Colon (tissue), 2 donors: ENCODE results near the gene CREBRF.
"Not testable (repeated sequence)": the region's sequence is repeated elsewhere in the genome, so short reads cannot be mapped to it uniquely, and the experiment has no call there.

Experiments used
- FAIRE-seq: peaks from 2 replicates; lab custom pipeline; 2012; peaks lifted over from hg19 to GRCh38; lab: Jason Lieb, UNC
- donor health status: control.
- donor health status: control.

The CREBRF gene

DNA sequence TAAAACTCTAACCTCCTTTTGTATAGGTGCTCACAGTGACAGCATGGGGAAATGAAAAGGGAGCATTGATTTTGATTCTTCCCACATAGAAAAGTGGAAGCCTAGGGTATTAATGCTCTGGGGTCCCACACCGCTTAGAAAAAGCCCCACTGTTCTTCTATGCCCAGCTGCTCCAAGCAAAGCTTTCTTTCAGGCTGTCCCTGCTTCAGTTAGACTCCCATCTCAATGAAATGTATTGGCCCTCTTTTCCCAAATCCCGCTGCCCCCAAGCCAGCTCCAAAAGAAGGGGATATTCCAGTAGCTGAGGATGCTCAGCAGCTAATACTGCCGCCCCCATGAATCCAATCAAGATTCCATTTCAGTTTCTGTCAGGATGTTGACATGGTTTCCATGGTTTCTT is 17.0 kb upstream of the CREBRF start:
- FAIRE-seq: no peak

DNA sequence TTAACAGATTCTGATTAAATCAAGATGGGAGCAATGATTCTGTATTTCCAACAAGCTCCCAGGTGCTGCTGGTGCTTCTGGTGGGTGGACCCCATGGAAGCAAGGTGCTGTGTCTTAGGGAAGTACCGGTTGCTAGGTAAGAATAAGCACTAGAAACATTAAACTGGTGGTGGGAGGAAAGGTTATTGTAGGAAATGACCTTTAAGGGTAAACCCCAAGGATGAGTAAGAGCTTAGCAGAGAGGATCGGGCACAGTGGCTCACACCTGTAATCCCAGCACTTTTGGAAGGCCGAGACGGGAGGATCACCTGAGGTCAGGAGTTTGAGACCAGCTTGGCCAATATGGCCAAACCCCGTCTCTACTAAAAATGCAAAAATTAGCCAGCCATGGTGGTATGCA is 16.2 kb upstream of the CREBRF start:
- FAIRE-seq: no peak

DNA sequence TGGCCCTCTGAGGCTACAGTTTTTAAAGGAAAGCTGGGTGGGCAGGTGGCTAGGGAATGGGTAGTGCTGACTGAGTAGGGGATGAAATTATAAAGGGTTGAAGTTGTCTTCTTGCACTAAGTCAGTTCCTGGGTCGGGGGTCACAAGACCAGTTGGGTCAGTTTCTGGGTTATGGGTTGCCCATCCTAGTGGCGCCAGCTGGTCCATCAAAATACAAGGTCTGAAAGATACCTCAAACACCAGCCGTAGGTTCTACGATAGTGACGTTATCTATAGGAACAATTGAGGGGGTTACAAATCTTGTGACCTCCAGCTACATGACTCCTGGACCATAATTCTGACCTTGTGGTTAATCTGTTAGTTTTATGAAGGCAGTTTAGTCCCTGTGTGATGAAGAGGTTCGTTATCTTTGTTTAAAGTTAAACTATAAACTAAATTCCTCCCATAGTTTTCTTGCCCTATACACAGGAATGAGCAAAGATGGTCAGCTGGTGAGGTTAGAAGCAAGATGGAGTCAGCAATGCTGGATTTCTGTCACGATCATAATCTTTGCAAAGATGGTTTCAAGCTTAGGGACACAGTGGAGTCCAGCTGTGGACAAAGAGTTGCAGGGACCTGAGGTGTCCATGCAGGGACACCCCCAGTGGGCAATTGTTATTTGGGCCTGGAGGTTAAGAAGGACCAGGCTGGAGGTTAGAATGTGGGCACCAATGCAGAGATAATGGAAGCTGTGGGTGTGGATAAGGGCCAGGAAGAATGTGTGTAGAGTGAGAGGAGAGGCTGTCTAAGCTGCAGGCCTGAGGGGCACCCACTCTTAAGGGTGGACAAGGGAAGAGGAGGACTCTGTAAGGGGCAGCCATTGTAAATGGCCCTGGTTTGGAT is 14.0 kb upstream of the CREBRF start:
- no peak for FAIRE-seq

DNA sequence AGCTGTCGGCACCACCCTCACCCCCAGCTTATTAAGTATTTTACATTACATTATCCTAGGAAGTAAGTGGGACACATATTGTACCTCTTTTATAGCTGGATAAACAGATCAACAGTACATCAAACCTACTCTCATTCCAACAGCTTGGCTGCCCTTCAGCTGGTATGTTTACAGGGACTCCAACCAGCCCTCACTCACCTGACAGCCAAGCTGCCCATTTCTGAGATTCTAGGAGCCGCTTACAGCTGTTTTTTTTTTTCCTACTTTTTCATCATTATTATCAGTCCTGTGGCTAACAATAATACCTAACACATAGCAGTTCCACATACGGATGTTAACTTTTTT is 13.4 kb upstream of the CREBRF start:
- no peak for FAIRE-seq

DNA sequence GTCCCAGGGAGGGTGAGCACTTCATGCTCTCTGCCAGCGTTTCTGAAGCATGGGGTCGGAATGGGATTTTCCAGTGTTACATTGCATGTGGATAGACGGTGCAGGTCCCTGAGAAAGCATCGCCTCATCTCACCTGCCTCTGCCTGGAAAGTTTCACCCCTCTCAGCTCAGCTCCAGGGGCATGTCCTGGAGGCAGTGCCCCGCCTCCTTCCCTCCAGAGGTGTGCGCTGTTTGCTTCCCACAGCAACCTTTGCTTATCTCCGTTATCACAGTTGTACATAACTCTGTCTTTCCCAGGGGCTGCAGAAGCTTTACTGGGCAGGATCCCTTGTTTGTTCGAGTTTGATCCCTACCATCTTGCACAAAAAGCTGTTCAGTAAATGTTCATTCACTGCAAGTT is 10.7 kb upstream of the CREBRF start:
- FAIRE-seq: no peak

DNA sequence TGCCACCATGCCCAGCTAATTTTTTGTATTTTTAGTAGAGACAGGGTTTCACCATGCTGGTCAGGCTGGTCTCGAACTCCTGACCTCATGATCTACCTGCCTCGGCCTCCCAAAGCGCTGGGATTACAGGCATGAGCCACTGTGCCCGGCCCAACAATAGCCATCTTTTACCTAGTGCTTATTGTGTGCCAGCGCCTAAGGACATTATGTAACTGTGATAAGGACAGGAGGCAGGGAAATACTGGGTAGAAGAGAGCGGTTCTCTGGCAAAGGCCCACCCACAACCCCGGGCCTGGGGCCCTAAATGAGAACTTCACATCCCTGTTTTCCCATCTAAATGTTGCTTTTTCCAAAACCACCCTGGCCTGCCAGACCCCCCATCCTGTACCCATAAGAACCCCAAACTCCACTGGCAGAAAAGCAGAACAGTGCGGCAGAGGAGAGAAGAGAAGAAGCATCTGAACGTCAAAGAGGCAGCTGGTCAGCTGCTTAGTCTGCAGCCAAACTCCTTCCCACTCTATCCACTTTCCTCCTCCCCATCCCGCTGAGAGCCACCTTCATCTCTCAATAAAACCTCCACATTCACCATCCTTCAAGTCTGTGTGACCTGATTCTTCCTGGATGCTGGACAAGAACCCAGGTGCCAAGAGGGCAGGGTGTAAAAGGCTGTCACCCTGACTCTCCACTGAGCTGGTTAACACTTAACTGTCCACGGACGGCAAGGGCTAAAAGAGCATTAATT is 8.9 kb upstream of the CREBRF start:
- FAIRE-seq: not testable (repeated sequence)

DNA sequence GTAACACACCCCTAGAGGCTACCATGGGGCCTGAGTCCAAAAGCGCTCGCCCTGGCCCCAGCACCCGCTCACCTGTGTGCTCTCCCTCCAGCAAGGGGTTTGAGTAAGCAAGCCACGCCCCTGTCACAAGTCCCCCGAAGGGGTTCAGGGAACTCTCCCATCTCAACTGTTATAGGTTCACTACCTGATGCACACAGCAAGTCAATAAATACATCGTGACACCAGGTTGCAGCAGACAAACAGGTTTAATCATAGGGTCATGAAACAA is 8.4 kb upstream of the CREBRF start:
- no peak for FAIRE-seq

DNA sequence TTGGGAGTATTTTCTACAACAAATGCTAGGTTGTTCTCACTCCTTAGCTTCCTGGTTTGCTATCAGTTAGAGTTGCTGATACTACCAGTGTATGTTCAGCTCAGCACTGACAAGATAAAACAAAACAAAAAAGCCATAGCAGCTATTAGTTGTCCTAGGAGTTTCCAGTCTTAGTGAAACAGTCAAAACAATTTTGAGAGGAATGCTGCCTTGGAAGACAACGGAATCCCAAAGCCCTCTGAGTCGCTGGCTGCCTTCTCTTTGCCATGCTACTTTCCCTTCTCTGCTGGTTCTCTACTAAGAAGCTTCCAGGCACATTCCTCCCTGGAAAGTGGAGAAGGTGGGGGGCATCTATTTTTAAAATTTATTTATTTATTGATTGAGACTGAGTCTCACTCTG is 5.4 kb upstream of the CREBRF start:
- FAIRE-seq: no peak

DNA sequence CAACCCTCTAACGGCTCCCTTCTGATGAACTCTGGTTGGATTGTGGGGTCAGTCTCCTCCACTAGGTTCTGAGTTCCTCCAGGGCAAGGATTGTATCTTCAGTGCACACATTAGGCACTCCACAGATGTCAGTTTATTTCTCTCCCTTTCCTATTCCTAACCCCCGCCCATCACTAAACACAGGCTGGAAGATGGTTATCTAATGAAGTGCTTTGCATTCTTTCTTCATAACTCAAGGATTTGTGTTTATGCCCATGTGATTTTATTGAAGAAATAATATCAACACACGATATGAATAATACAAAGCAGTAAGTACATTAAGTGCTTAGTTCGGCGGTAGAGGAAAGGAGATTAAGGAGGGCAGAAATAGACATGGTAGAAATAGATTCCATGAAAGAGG is 4.4 kb upstream of the CREBRF start:
- no peak for FAIRE-seq

DNA sequence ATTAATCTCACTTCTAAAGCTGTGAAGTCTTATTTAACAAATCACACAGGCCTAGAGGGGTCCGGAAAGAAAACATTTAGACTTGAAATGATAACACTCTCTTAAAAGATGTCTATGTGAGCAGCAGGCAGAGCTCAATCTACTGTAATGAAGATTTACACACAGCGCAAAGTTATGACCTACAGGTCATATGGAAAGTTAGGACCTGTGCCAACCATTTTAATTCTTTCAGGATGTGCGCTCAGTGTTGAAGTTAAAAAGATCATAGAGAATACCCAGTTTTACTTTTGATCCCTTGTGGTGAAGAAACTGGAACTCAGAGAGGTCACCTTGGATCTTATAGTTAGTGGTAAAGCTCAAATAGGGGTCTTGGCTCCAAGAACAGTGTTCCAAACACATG is 3.1 kb upstream of the CREBRF start:
- no peak for FAIRE-seq

DNA sequence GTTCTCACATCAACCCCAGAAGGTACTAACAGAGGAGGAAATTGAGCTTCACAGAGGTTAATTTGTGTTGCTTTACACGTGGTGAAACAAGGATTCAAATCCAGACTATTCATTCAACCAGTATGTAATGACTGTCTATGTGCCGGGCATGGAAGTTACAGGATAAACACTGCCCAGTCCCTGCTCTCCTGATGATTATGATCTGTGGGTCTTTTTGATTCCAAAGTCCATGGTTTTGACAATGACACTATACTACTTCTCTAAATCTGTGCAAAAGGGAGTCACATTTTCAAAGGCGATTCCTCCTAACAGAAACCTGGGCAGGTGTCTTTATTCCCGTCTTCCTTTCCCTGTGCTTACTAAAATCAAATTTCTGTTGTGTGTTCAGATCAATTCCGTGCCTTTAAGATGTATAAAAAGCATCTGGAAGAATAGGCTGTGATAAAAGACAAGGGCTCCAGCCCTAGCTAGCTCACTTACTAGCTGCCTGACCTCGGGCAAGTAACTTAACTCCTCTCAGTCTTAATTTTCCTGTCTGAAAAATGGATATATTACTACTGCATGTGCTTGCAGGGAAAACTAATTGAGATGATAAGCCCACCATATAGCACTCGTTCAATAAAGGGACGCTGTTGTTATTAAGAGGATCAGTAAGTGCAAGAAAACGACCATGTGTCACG is 970 bp upstream of the CREBRF start:
- FAIRE-seq: no peak

DNA sequence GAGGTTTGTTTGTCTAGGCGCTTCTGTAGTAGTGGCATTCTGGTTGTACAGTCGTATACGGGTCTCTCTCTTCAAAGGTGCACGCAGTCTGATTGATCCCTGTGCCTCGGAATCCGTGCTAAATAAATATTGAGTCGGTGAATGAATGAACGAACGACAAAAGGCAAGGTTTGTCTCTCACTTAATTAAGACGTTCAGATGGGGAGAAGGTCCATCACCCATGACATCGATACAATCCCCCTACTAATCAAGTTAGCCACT is 500 bp upstream of the CREBRF start:
- no peak for FAIRE-seq

DNA sequence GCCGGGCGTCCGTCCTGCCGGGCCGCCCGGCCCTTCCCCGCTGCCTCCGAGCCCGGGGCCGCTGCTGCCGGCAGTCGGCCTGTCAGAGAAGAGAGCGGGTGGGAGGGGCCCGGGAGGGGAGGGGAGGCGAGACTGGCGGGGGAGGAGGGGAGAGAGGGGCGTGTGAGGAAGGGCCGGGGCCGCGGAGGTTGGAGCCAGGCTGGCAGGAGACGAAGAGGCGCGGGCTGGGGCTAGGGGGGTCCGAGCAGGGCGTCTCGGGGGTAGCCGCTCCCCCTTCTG is 570 bp downstream of the CREBRF start:
- no peak for FAIRE-seq

DNA sequence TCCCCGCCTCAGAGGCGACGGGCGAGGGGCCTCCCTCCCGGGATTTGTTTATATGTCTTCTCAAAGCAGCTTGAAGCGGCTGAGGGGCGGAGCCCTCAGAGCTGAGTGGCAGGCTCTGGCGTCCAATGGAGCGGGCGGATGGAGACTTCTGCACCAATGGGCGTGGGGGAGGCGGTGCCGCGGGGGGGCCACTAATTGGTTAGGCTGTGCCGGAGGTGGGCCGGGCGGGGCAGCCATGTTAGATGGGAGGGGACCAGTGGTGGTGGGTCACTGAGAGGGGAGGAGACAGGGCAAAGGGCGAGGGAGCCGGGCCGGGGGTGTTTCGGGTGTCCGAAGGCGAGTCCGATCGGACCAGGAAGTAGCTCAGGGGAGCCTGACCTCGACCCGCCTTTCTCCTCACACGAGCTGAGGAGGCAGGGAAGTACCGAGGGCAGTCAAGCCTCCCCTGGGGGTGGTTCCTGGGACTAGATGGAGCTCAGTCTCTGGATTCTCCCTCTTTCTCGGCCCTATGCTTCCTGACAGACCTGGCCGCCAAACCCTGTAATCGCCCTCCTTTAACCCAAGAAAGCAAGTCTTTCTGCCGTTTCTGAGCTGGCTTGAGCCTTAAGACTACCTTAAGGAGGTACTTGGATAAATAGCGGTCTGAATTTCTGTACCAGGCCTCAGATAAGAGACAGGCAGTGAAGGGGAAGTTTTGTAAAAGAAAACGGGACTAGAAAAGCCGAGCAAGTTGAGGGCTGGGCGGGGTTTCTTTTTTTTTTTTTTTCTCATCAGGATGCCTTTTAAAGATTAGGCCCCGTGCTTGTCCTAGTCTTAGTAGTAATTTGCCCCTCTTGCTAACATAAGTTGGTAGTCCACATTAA is 1.1 kb downstream of the CREBRF start:
- no peak for FAIRE-seq

DNA sequence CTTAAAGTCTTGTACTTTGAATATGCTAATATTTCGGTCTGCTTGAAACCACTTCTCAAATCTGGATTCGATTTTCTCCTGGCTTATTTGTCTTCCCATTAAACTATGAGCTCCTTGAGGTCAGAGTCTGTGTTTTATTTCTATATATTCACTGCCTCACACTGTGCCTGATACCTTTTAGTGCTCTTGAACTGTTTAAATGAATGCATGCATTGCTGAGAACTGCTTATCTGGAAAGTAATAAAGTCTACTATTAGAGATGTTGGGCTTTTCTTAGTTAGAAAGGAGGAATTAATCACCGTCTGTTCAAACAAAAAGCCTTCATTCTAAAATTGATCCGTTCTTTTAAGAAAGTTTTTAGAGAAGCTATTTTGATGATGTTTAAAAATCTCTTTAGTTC is 6.0 kb downstream of the CREBRF start:
- FAIRE-seq: no peak

DNA sequence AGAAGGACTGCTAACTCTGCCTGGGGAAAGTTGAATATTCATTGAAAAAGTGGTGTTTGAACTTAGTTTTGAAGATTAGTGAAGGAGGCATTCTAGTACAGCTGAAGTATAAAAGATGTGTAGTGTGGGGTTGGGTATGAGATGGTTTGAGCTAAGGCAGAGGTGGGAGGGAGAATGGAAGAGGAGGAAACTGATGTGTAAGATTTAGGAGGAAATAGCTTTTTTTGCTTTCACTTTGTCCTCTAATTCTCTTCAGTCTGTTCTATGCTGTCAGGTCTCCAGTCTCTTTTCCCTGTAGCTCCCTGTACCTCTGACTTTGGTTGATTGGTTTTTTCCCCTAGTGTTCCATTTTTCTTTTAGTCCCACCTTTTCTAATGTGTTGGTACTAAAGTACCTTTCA is 9.0 kb downstream of the CREBRF start:
- no peak for FAIRE-seq

DNA sequence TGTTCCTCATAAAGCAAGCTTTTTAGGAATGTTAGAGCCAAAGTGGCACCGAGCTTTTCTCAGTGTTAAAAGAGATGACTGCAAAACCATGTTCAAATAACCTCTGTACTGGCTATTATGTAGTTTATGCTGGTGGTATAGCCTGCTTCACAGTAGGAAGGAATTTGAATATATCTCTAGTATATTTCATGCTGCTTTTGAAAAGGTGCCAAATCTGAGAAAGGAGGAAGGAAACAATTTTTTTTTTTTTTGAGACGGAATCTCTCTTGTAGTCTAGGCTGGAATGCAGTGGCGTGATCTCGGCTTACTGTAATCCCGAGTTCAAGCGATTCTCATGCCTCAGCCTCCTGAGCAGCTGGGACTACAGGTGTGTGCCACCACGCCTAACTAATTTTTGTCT is 13.5 kb downstream of the CREBRF start:
- FAIRE-seq: no peak

DNA sequence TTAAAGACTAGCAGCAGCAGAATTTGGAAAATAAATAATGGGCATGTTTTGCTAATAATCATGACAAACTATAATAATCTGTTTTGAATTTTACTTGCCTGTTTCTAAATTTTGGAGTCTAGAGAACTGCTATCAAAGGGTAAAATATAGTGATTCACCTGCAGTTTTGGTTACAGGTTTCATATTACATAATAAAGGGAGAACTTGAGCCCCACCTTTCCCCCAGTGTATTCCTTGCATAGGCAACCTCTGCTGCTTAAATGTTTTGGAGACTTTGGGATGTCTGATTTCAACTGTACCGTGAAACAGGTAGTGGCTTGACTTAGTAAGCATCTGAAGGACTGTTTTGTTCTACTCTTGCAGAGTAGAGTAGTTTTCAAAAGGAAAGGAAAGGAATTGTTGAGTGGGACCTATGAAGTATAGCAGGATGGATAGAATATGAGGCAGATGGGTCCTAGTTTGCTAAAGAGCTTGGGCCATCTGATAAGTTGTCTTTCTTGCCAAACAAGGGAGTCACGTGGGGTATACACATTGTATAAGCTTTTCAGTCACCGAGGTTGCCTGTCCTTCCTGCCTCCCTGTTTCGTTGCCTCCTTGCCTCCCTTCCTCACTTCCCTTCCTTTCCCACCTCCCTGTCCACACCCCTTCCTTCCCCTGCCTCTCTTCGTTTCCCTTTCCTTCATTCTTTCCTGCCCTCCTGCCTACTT is 19.1 kb downstream of the CREBRF start:
- no peak for FAIRE-seq

DNA sequence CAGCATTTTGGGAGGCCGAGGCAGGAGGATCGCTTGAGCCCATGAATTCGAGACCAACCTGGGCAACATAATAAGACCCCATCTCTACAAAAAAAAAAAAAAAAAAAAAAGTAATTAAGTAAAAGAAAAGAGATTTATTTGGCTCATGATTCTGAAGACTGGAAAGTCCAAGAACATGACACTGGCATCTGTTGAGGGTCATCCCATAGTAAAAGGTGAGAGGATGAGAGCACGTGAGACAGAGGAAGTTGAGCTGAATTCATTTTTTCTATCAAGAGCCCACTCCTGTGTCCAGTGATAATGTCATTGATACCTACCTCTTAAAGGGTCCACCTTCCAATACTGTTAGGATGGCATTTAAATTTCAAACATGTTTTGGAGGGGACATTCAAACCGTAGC is 19.8 kb downstream of the CREBRF start:
- FAIRE-seq: no peak

DNA sequence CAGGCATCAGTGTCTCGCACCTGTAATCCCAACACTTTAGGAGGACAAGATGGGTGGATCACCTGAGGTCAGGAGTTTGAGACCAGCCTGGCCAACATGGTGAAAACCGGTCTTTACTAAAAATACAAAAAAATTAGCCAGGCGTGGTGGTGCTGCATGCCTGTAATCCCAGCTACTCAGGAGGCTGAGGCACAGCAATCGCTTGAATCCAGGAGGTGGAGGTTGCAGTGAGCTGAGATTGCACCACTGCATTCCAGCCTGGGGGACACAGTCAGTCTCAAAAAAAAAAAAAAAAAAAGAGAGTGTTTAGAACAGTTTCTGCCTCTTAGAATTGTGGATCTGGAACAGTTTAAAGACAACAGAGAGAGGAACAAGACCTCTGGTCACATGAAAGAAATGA is 20.3 kb downstream of the CREBRF start:
- FAIRE-seq: not testable (repeated sequence)

DNA sequence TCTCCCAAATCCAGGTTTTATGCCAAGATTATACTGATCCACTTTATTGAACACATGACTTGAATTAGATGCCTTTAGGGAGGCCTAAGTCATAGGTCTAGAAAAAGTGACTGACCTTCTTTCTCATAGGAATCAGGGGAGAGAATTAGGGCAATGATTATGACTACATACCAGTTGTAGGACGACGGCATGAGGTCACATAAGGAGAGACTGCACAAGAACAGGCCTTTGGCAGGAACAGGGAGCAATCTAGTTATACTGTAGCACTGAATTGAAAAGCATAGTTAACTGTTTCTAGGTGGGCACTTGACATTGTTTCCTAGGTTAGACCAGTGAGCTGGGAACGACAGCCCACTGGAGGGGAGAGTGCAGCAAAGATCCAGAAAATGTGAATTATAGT is 22.7 kb downstream of the CREBRF start:
- FAIRE-seq: no peak

DNA sequence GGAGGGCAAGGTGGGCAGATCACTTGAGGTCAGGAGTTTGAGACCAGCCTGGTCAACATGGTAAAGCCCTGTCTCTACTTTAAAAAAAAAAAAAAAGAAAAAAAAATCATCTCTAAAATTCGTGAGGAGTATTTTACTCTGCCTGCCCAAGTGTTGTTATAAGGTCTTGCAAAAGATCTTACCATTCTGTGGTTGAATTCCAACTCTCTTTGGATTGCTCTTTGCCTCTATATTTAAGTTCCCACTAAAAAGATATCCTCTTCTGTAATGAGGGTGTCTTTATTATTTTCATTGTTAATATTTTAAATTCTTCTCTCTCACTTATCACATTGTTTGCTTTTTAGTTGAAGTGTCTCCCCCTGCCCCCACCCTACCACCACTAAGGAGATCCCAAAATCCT is 33.4 kb downstream of the CREBRF start:
- FAIRE-seq: no peak

DNA sequence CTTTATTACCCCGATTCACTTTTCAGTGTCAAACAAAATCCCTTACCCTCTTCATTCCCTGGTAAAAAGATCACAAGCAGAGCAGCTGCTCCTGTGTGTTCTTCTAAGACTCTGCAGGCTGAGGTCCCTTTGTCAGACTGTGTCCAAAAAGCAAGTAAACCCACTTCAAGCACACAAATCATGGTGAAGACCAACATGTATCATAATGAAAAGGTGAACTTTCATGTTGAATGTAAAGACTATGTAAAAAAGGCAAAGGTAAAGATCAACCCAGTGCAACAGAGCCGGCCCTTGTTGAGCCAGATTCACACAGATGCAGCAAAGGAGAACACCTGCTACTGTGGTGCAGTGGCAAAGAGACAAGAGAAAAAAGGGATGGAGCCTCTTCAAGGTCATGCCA is 34.5 kb downstream of the CREBRF start:
- FAIRE-seq: no peak
